ENCODE results near the gene LPGAT1. TPM values are rescaled to one million over a fixed set of nuclear protein-coding genes. Genes with fewer than 3 reads are reported as not detected.
A peak's percentile ranks its signal among the peaks of the same experiment; 100 is the strongest.

LPGAT1 gene
- total and polyA plus RNA-seq, 2 of the 13 experiments (the other 11 are each of a cell fraction or from before 2014, with no cell fraction given) = 12.1 to 48.3 TPM

- TF ChIP-seq PTBP1 (IDR thresholded peaks at IDR 0.05; ENCODE audit: low read depth, low read length, poor library complexity, severe bottlenecking) = no peak
- TF ChIP-seq FOXK2 (IDR thresholded peaks at IDR 0.05) = no peak
- TF ChIP-seq CBX1 (IDR thresholded peaks at IDR 0.05; ENCODE audit: low read depth) = no peak
- peak; percentile 33; the same call in 1 of the 2 replicates for TF ChIP-seq ZNF12 (CRISPR knock-in tag; IDR thresholded peaks at IDR 0.05)
- no peak for TF ChIP-seq ZNF772 (CRISPR knock-in tag; IDR thresholded peaks at IDR 0.05)
- no peak for TF ChIP-seq NR2C2 (CRISPR knock-in tag; IDR thresholded peaks at IDR 0.05; ENCODE audit: borderline replicate concordance)
- TF ChIP-seq ZBTB8A (CRISPR knock-in tag; IDR thresholded peaks at IDR 0.05; ENCODE audit: borderline replicate concordance, low read depth) = no peak
- TF ChIP-seq EEA1 (CRISPR knock-in tag; IDR thresholded peaks at IDR 0.05; ENCODE audit: borderline replicate concordance) = no peak
- TF ChIP-seq ZFP41 (CRISPR knock-in tag; IDR thresholded peaks at IDR 0.05; ENCODE audit: borderline replicate concordance) = no peak
- TF ChIP-seq MXD4 (CRISPR knock-in tag; IDR thresholded peaks at IDR 0.05) = peak; percentile 37; the same call in 1 of the 2 replicates
- peak; percentile 99 for TF ChIP-seq CTCF (CRISPR knock-in tag; IDR thresholded peaks at IDR 0.05)
- TF ChIP-seq GFI1 (CRISPR knock-in tag; IDR thresholded peaks at IDR 0.05; ENCODE audit: borderline replicate concordance) = no peak
- TF ChIP-seq PHF20 (CRISPR knock-in tag; IDR thresholded peaks at IDR 0.05) = no peak
- TF ChIP-seq RNF219 (CRISPR knock-in tag; IDR thresholded peaks at IDR 0.05) = no peak
- TF ChIP-seq GMEB1 (CRISPR knock-in tag; IDR thresholded peaks at IDR 0.05; ENCODE audit: borderline replicate concordance) = peak; percentile 33; the same call in 1 of the 2 replicates
- TF ChIP-seq ELF1 (CRISPR knock-in tag; IDR thresholded peaks at IDR 0.05) = 0 out of 2 replicates have a peak, but pooled peaks have one; percentile 13
- no peak for TF ChIP-seq ZNF776 (CRISPR knock-in tag; IDR thresholded peaks at IDR 0.05)
- TF ChIP-seq ZNF569 (CRISPR knock-in tag; IDR thresholded peaks at IDR 0.05; ENCODE audit: borderline replicate concordance) = no peak; the same call in 1 of the 2 replicates
- 0 out of 2 replicates have a peak, but pooled peaks have one; percentile 62 for TF ChIP-seq ZNF44 (CRISPR knock-in tag; IDR thresholded peaks at IDR 0.05)
- TF ChIP-seq HHEX (CRISPR knock-in tag; IDR thresholded peaks at IDR 0.05) = no peak
- TF ChIP-seq GTF2F1 (IDR thresholded peaks at IDR 0.05; ENCODE audit: low read length) = no peak
- 0 out of 2 replicates have a peak, but pooled peaks have one; percentile 65 for TF ChIP-seq AHR (CRISPR knock-in tag; IDR thresholded peaks at IDR 0.05)
- TF ChIP-seq CEBPB (IDR thresholded peaks at IDR 0.05; ENCODE audit: borderline replicate concordance, low read depth, low read length) = no peak
- TF ChIP-seq NONO (IDR thresholded peaks at IDR 0.05) = no peak
- peak; percentile 76 for TF ChIP-seq NONO (CRISPR knock-in tag; conservative IDR thresholded peaks at IDR 0.05)
Observed at GRCh38 chr1:211698161-211699026, 132.2 kb downstream of the LPGAT1 start (continued).

Measured in HepG2 (cell line).